ENCODE results near the gene PIP4K2C.

PIP4K2C gene

GRCh38 chr12:57628280-57629191 is 37.5 kb downstream of the PIP4K2C start:
- in situ Hi-C loops (cut with MboI; ENCODE audit: low sequenced_read_pairs, unreplicated experiment): no loop called here
- no peak for TF ChIP-seq CTCF (IDR thresholded peaks at IDR 0.05; ENCODE audit: borderline replicate concordance, control extremely low read depth, extremely low read depth, insufficient read depth, missing control alignments)
- DNase-seq (ENCODE audit: low spot score): no peak

GRCh38 chr12:57629897-57630471 is 39.0 kb downstream of the PIP4K2C start:
- TF ChIP-seq CTCF (IDR thresholded peaks at IDR 0.05; ENCODE audit: borderline replicate concordance, control extremely low read depth, extremely low read depth, insufficient read depth, missing control alignments): no peak
- in situ Hi-C loops (cut with MboI; ENCODE audit: low sequenced_read_pairs, unreplicated experiment): no loop called here
- no peak for DNase-seq (ENCODE audit: low spot score)

GRCh38 chr12:57630891-57631433 is 40.0 kb downstream of the PIP4K2C start:
- in situ Hi-C loops (cut with MboI; ENCODE audit: low sequenced_read_pairs, unreplicated experiment): no loop called here
- no peak for TF ChIP-seq CTCF (IDR thresholded peaks at IDR 0.05; ENCODE audit: borderline replicate concordance, control extremely low read depth, extremely low read depth, insufficient read depth, missing control alignments)
- DNase-seq (ENCODE audit: low spot score): peak; percentile 8

GRCh38 chr12:57631566-57632072 is 40.6 kb downstream of the PIP4K2C start:
- DNase-seq (ENCODE audit: low spot score): peak; percentile 33
- TF ChIP-seq CTCF (IDR thresholded peaks at IDR 0.05; ENCODE audit: borderline replicate concordance, control extremely low read depth, extremely low read depth, insufficient read depth, missing control alignments): no peak
- in situ Hi-C loops (cut with MboI; ENCODE audit: low sequenced_read_pairs, unreplicated experiment): no loop called here

- in situ Hi-C loops (cut with MboI; ENCODE audit: low sequenced_read_pairs, unreplicated experiment): no loop called here
- TF ChIP-seq CTCF (IDR thresholded peaks at IDR 0.05; ENCODE audit: borderline replicate concordance, control extremely low read depth, extremely low read depth, insufficient read depth, missing control alignments): peak; percentile 18
- peak; percentile 52 for DNase-seq (ENCODE audit: low spot score)
Observed at GRCh38 chr12:57632073-57632957, 41.3 kb downstream of the PIP4K2C start.

Data from GM13976 (cell line).